HEK293 (cell line): ENCODE measurements around the gene MARCHF9.

Experiments used
- CTCF ChIA-PET: fragments of 350-600 bp; formaldehyde crosslinking; extraction: SDS; loops from one replicate; lab custom pipeline; 2021; ENCODE audit warnings: antibody characterized with exemption; lab: Yijun Ruan, JAX
- POLR2A ChIA-PET: fragments of 300-600 bp; formaldehyde crosslinking; extraction: SDS; loops from one replicate; lab custom pipeline; 2020; ENCODE audit warnings: antibody characterized with exemption, inconsistent platforms; lab: Yijun Ruan, JAX
- H3K27ac ChIP-seq: fragments of 200-500 bp; sonication (Bioruptor generic); 2 replicates; pipeline ENCODE4 v1.5.1; 2014; ENCODE audit warnings: low read depth, low read length, control low read depth, inconsistent platforms; ENCODE audit errors: extremely low read depth
- H3K36me3 ChIP-seq, 2 experiments: fragments of 200-500 bp in 1 of 2; sonication (Bioruptor generic) in 1 of 2; 1 replicate in 1 of 2; 2 replicates in 1 of 2; pipeline ENCODE4 v1.5.1; 2014 to 2017; ENCODE audit warnings: inconsistent platforms in 2 of 2, low read length in 2 of 2; ENCODE audit not compliant: control insufficient read depth in 2 of 2, insufficient read depth in 1 of 2
- H3K4me1 ChIP-seq: fragments of 200-500 bp; sonication (Bioruptor generic); 2 replicates; pipeline ENCODE4 v1.5.1; 2014; ENCODE audit warnings: mild to moderate bottlenecking, low read length, inconsistent platforms; ENCODE audit not compliant: control insufficient read depth, insufficient read depth
- H3K4me3 ChIP-seq: 2 replicates; pipeline ENCODE4 v1.5.1; 2011; ENCODE audit warnings: low read depth, mild to moderate bottlenecking, control low read depth, low read length, moderate library complexity
- H3K9me3 ChIP-seq: fragments of 200-500 bp; sonication (Bioruptor generic); 2 replicates; pipeline ENCODE4 v1.5.1; 2014; ENCODE audit warnings: low read depth, low read length, inconsistent platforms; ENCODE audit not compliant: control insufficient read depth, insufficient read depth
- HOXC10 ChIP-seq: sonication (generic); formaldehyde crosslinking; IDR thresholded peaks from 2 replicates; pipeline ENCODE4 v1.8.1; 2023; ENCODE audit warnings: mild to moderate bottlenecking, missing genetic modification reagents
- IKZF3 ChIP-seq: fragments of 450-650 bp; IDR thresholded peaks from 2 replicates; pipeline ENCODE4 v1.5.0; 2018; ENCODE audit warnings: missing biosample characterization, mild to moderate bottlenecking, missing genetic modification characterization, moderate library complexity
- MEIS1 ChIP-seq: sonication (generic); formaldehyde crosslinking; IDR thresholded peaks from 2 replicates; pipeline ENCODE4 v1.8.1; 2022; ENCODE audit warnings: missing genetic modification reagents, mild to moderate bottlenecking, borderline replicate concordance
- OSR2 ChIP-seq: fragments of 450-650 bp; formaldehyde crosslinking; IDR thresholded peaks from 2 replicates; pipeline ENCODE4 v1.5.1; 2016; ENCODE audit warnings: missing biosample characterization, missing genetic modification characterization
- SP7 ChIP-seq: fragments of 450-650 bp; formaldehyde crosslinking; IDR thresholded peaks from 2 replicates; pipeline ENCODE4 v1.5.1; 2016; ENCODE audit warnings: missing biosample characterization, missing genetic modification characterization
- ZBTB7A ChIP-seq: fragments of 450-650 bp; formaldehyde crosslinking; IDR thresholded peaks from 2 replicates; pipeline ENCODE4 v1.5.1; 2016; ENCODE audit warnings: low read depth, missing biosample characterization, missing genetic modification characterization
- ZFP3 ChIP-seq: fragments of 450-650 bp; formaldehyde crosslinking; IDR thresholded peaks from 2 replicates; pipeline ENCODE4 v1.5.1; 2016; ENCODE audit warnings: low read depth, missing biosample characterization, missing genetic modification characterization
- ZNF184 ChIP-seq: fragments of 450-650 bp; IDR thresholded peaks from 2 replicates; pipeline ENCODE4 v1.5.1; 2018; ENCODE audit warnings: missing biosample characterization, mild to moderate bottlenecking, missing genetic modification characterization
- ZNF221 ChIP-seq: fragments of 450-650 bp; formaldehyde crosslinking; IDR thresholded peaks from 2 replicates; pipeline ENCODE4 v1.5.1; 2017; ENCODE audit warnings: missing biosample characterization, missing genetic modification characterization, borderline replicate concordance
- ZNF302 ChIP-seq: fragments of 450-650 bp; formaldehyde crosslinking; IDR thresholded peaks from 2 replicates; pipeline ENCODE4 v1.5.1; 2016; ENCODE audit warnings: missing biosample characterization, missing genetic modification characterization, low read depth
- ZNF354C ChIP-seq: fragments of 450-650 bp; formaldehyde crosslinking; IDR thresholded peaks from 2 replicates; pipeline ENCODE4 v1.5.1; 2016; ENCODE audit warnings: missing biosample characterization, missing genetic modification characterization, low read depth, borderline replicate concordance
- ZNF423 ChIP-seq: fragments of 450-650 bp; formaldehyde crosslinking; IDR thresholded peaks from 2 replicates; pipeline ENCODE4 v1.5.1; 2016; ENCODE audit warnings: missing biosample characterization, missing genetic modification characterization
- ZNF571 ChIP-seq: fragments of 450-650 bp; formaldehyde crosslinking; IDR thresholded peaks from 2 replicates; pipeline ENCODE4 v1.5.0; 2017; ENCODE audit warnings: missing biosample characterization, missing genetic modification characterization
- ZNF768 ChIP-seq: fragments of 450-650 bp; formaldehyde crosslinking; IDR thresholded peaks from 2 replicates; pipeline ENCODE4 v1.5.1; 2018; ENCODE audit warnings: missing biosample characterization, mild to moderate bottlenecking, missing genetic modification characterization
- ZNF777 ChIP-seq: fragments of 450-650 bp; formaldehyde crosslinking; IDR thresholded peaks from 2 replicates; pipeline ENCODE4 v1.5.1; 2017; ENCODE audit warnings: missing biosample characterization, missing genetic modification characterization, borderline replicate concordance
- ZSCAN30 ChIP-seq: fragments of 450-650 bp; IDR thresholded peaks from 2 replicates; pipeline ENCODE4 v1.5.1; 2018; ENCODE audit warnings: missing biosample characterization, mild to moderate bottlenecking, missing genetic modification characterization, moderate library complexity
- TF ChIP-seq, protein P1 (sequence below): fragments of 450-650 bp; formaldehyde crosslinking; IDR thresholded peaks from 2 replicates; pipeline ENCODE4 v1.5.1; 2016; ENCODE audit warnings: missing biosample characterization, missing genetic modification characterization
- TF ChIP-seq, protein P2 (sequence below): fragments of 450-650 bp; formaldehyde crosslinking; IDR thresholded peaks from 2 replicates; pipeline ENCODE4 v1.5.1; 2016; ENCODE audit warnings: missing biosample characterization, missing genetic modification characterization

The MARCHF9 gene

DNA sequence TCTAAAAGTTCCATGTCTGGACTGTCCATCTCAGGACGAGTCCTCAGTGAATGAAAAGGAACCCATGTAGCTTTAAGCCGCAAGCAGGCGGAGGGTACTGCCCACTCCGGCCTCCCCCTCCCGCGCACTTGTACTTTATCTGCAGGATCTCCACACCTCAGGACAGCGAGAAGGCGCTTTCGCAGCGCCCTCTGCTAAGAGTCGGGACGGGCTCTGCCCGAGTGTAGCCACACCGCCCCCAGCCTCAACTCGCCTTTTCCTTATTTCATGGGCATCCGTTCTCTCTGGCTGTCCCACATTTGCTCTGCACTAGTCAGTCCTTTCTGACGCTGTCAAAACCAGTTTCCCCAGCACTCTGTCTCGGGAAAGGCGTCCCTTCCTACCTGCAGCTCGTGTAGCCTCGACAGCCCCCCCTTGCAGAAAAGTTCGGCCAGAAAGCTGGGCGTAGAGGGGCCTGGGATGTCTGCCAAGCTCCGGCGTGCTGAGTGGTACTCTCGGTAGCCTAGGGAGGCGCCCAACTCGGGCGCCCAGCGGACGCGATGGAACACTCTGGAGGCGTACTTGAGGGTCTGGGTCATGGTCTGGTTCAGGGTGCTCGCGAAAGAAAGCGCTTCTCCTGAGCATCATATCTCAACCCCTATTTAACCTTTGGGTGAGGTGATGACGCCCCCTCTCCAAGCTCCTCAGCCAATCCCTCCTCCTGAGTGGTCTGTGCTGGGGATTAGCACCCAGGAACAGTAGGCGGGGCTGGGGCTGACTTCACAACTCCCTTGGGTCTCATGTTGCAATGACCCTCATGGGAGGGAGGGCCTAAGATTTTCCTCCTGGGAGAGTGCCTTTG, 11.8 kb downstream of the MARCHF9 start, which contains the start of gene CYP27B1 (continued):
- TF ChIP-seq, protein P1, sequence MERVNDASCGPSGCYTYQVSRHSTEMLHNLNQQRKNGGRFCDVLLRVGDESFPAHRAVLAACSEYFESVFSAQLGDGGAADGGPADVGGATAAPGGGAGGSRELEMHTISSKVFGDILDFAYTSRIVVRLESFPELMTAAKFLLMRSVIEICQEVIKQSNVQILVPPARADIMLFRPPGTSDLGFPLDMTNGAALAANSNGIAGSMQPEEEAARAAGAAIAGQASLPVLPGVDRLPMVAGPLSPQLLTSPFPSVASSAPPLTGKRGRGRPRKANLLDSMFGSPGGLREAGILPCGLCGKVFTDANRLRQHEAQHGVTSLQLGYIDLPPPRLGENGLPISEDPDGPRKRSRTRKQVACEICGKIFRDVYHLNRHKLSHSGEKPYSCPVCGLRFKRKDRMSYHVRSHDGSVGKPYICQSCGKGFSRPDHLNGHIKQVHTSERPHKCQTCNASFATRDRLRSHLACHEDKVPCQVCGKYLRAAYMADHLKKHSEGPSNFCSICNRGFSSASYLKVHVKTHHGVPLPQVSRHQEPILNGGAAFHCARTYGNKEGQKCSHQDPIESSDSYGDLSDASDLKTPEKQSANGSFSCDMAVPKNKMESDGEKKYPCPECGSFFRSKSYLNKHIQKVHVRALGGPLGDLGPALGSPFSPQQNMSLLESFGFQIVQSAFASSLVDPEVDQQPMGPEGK = peak; percentile 74
- TF ChIP-seq OSR2 (tag by site-specific recombination) (peak; percentile 69), HOXC10 (CRISPR knock-in tag) (no peak)
- TF ChIP-seq, all 188 proteins: peak for 37

DNA sequence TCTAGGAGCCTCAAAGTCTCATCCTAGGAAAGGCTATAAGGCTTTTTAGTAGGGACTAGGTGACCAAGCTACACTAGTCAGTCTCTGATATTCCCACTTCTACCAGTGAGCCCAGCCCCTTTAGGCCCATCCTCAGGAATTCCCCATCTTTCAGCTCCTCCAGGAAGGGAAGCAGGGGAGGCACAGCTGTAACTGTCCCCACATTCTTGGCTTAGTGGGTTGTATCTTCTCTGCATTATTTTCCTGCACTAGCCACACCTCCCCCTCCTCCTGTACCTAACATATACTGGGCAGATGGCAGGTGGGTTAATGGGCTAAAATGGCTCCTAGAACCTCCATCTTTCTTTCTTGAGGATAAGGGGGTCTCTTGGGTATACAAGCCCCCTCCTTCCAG, 12.4 kb downstream of the MARCHF9 start:
- Histone ChIP-seq H3K9me3 (no peaks in the 10 kb centered on the region), H3K4me3 (no peak overlapping the region)
- POLR2A ChIA-PET = interaction anchor here (0.5 to 2.5 kb wide), 3 partner anchors 11 to 66 kb away, joined by 5 to 8 read pairs (median 7); partner anchors contain the start of gene TSPAN31

DNA sequence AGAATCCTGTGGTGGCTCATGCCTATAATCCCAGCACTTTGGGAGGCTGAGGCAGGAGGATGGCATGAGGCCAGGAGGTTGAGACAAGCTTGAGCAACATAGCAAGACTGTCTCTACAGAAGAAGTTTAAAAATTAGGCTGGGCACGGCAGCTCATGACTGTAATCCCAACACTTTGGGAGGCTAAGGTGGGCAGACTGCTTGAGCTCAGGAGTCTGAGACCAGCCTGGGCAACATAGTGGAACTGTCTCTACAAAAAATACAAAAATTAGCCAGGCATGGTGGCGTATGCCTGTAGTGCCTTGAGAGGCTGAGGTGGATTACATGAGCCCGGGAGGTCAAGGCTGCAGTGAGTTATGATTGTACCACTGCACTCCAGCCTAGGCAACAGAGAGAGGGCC, 13.0 kb downstream of the MARCHF9 start:
- peaks cover 0 to 30% of the 10 kb centered on the region in 2 experiments; a peak in 2 of 3 replicates for H3K36me3 ChIP-seq
- ChIA-PET CTCF (interaction anchor here (0.5 to 3.8 kb wide), 5 partner anchors 9 to 235 kb away, joined by 3 to 26 read pairs (median 4); partner anchors contain the start of gene MARCHF9), POLR2A (interaction anchor here (2.5 kb wide), 1 partner anchor 11 kb away, joined by 8 read pairs; no protein-coding TSS in a partner anchor)
- no peaks in the 10 kb centered on the region for H3K9me3 ChIP-seq
- no peak overlapping the region for H3K27ac ChIP-seq
- TF ChIP-seq MEIS1 (CRISPR knock-in tag) = no peak
- TF ChIP-seq ZNF768 (tag by site-specific recombination) = no peak
- no peak for TF ChIP-seq ZSCAN30 (tag by site-specific recombination)
- no peak for TF ChIP-seq ZNF423 (tag by site-specific recombination)
- TF ChIP-seq ZFP3 (tag by site-specific recombination) = no peak
- TF ChIP-seq ZNF571 = no peak
- TF ChIP-seq ZNF184 = no peak
- TF ChIP-seq, protein P2, sequence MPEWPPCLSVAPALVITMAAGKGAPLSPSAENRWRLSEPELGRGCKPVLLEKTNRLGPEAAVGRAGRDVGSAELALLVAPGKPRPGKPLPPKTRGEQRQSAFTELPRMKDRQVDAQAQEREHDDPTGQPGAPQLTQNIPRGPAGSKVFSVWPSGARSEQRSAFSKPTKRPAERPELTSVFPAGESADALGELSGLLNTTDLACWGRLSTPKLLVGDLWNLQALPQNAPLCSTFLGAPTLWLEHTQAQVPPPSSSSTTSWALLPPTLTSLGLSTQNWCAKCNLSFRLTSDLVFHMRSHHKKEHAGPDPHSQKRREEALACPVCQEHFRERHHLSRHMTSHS (tag by site-specific recombination) = no peak
- TF ChIP-seq ZNF354C = no peak
- TF ChIP-seq ZNF302 (tag by site-specific recombination) = no peak
- no peak for TF ChIP-seq ZNF221 (tag by site-specific recombination)
- TF ChIP-seq SP7 (tag by site-specific recombination) = no peak
- no peak for TF ChIP-seq ZNF777 (tag by site-specific recombination)
- TF ChIP-seq, all 188 proteins: peak for 0
- Histone ChIP-seq H3K4me1 (peaks cover 18% of the 10 kb centered on the region), H3K4me3 (no peak overlapping the region)

More for the DNA sequence above, 12.4 kb downstream of the MARCHF9 start:
- TF ChIP-seq IKZF3 (tag by site-specific recombination) (peak; percentile 39; the same call in 1 of the 2 replicates), ZBTB7A (tag by site-specific recombination) (no peak)
- CTCF ChIA-PET = interaction anchor here (0.5 to 3.8 kb wide), 8 partner anchors 8 to 235 kb away, joined by 3 to 26 read pairs (median 4); partner anchors contain the start of genes MARCHF9 and TSFM
- peaks cover 0 to 34% of the 10 kb centered on the region in 2 experiments; a peak in 2 of 3 replicates for H3K36me3 ChIP-seq
- H3K4me1 ChIP-seq = peaks cover 18% of the 10 kb centered on the region
- no peak overlapping the region; the same call in 1 of the 2 replicates for H3K27ac ChIP-seq
